HG03108 (cell line): ENCODE results near the gene ALOX5AP.

ENCODE experiments used
- ATAC-seq: cut with Tn5 transposase; IDR thresholded peaks from one replicate; pipeline ENCODE4 v1.9.1; 2021; ENCODE audit warnings: moderate library complexity; ENCODE audit not compliant: unreplicated experiment

Gene ALOX5AP

GRCh38 chr13:30714629-30715371, 20.5 kb upstream of the ALOX5AP start:
- no peak for ATAC-seq

- no peak for ATAC-seq
Observed at GRCh38 chr13:30715372-30715756, 20.0 kb upstream of the ALOX5AP start.

GRCh38 chr13:30715837-30716236, 19.5 kb upstream of the ALOX5AP start:
- no peak for ATAC-seq

- ATAC-seq, result no peak
Observed at GRCh38 chr13:30718661-30719524, 16.4 kb upstream of the ALOX5AP start.

GRCh38 chr13:30719525-30719914, 15.8 kb upstream of the ALOX5AP start:
- no peak for ATAC-seq

- no peak for ATAC-seq
Observed at GRCh38 chr13:30720172-30720869, 15.0 kb upstream of the ALOX5AP start.

- ATAC-seq, result no peak
Observed at GRCh38 chr13:30721936-30722335, 13.4 kb upstream of the ALOX5AP start.

- no peak for ATAC-seq
Observed at GRCh38 chr13:30722361-30722760, 13.0 kb upstream of the ALOX5AP start.

GRCh38 chr13:30724778-30725177, 10.6 kb upstream of the ALOX5AP start:
- ATAC-seq, result no peak

- ATAC-seq, result no peak
Observed at GRCh38 chr13:30725326-30726085, 9.8 kb upstream of the ALOX5AP start.

GRCh38 chr13:30726192-30726591, 9.2 kb upstream of the ALOX5AP start:
- no peak for ATAC-seq

GRCh38 chr13:30727491-30728355, 7.6 kb upstream of the ALOX5AP start:
- no peak for ATAC-seq

GRCh38 chr13:30729801-30730200, 5.5 kb upstream of the ALOX5AP start:
- ATAC-seq, result no peak

GRCh38 chr13:30730526-30730925, 4.8 kb upstream of the ALOX5AP start:
- ATAC-seq, result no peak

GRCh38 chr13:30731361-30732045, 3.8 kb upstream of the ALOX5AP start:
- ATAC-seq, result no peak

GRCh38 chr13:30732046-30732390, 3.3 kb upstream of the ALOX5AP start:
- ATAC-seq, result no peak

- ATAC-seq, result no peak
Observed at GRCh38 chr13:30734439-30734838, 904 bp upstream of the ALOX5AP start.

- no peak for ATAC-seq
Observed at GRCh38 chr13:30735872-30736175, 481 bp downstream of the ALOX5AP start.

- no peak for ATAC-seq
Observed at GRCh38 chr13:30736461-30737320, 1.3 kb downstream of the ALOX5AP start.
